ENCODE measurements around the gene CARMIL1. TPM values are rescaled to one million over a fixed set of nuclear protein-coding genes. Genes with fewer than 3 reads are reported as not detected.

Gene CARMIL1
- total RNA-seq, 1 donor from 2014 or later, result 14.5 TPM

- no peak for TF ChIP-seq CTCF (IDR thresholded peaks at IDR 0.05)
- no peak for DNase-seq (ENCODE audit: low spot score)
- Mint-ChIP-seq H3K27me3 (ENCODE audit: low read depth) (no peaks in the 10 kb centered on the region), H3K4me3 (ENCODE audit: unreplicated experiment) (no peak overlapping the region), H3K27ac (ENCODE audit: unreplicated experiment) (no peak overlapping the region), H3K36me3 (ENCODE audit: low read depth) (no peaks in the 10 kb centered on the region), H3K9me3 (ENCODE audit: low read depth) (peaks cover 3% of the 10 kb centered on the region), H3K4me1 (ENCODE audit: low read depth) (peaks cover 9% of the 10 kb centered on the region)
Measured at GRCh38 chr6:25239059-25239458, 40.1 kb upstream of the CARMIL1 start.

GRCh38 chr6:25239498-25239897 is 39.7 kb upstream of the CARMIL1 start:
- H3K36me3 Mint-ChIP-seq (ENCODE audit: low read depth), result no peaks in the 10 kb centered on the region
- peaks cover 3% of the 10 kb centered on the region for H3K9me3 Mint-ChIP-seq (ENCODE audit: low read depth)
- no peak for DNase-seq (ENCODE audit: low spot score)
- no peaks in the 10 kb centered on the region for H3K27me3 Mint-ChIP-seq (ENCODE audit: low read depth)
- no peak overlapping the region for H3K27ac Mint-ChIP-seq (ENCODE audit: unreplicated experiment)
- no peak overlapping the region for H3K4me3 Mint-ChIP-seq (ENCODE audit: unreplicated experiment)
- TF ChIP-seq CTCF (IDR thresholded peaks at IDR 0.05), result no peak
- H3K4me1 Mint-ChIP-seq (ENCODE audit: low read depth), result peaks cover 9% of the 10 kb centered on the region

GRCh38 chr6:25242567-25242966 is 36.6 kb upstream of the CARMIL1 start:
- Mint-ChIP-seq H3K4me3 (ENCODE audit: unreplicated experiment) (no peak overlapping the region), H3K27me3 (ENCODE audit: low read depth) (no peaks in the 10 kb centered on the region), H3K4me1 (ENCODE audit: low read depth) (peaks cover 13% of the 10 kb centered on the region), H3K27ac (ENCODE audit: unreplicated experiment) (no peak overlapping the region), H3K36me3 (ENCODE audit: low read depth) (no peaks in the 10 kb centered on the region), H3K9me3 (ENCODE audit: low read depth) (peaks cover 3% of the 10 kb centered on the region)
- DNase-seq (ENCODE audit: low spot score), result no peak
- no peak for TF ChIP-seq CTCF (IDR thresholded peaks at IDR 0.05)

GRCh38 chr6:25244865-25245264 is 34.3 kb upstream of the CARMIL1 start:
- no peak for DNase-seq (ENCODE audit: low spot score)
- no peak overlapping the region for H3K27ac Mint-ChIP-seq (ENCODE audit: unreplicated experiment)

GRCh38 chr6:25248123-25248522 is 31.1 kb upstream of the CARMIL1 start:
- Mint-ChIP-seq H3K27me3 (ENCODE audit: low read depth) (no peaks in the 10 kb centered on the region), H3K36me3 (ENCODE audit: low read depth) (no peaks in the 10 kb centered on the region), H3K9me3 (ENCODE audit: low read depth) (no peaks in the 10 kb centered on the region), H3K27ac (ENCODE audit: unreplicated experiment) (peak overlapping the region; percentile 76), H3K4me1 (ENCODE audit: low read depth) (peaks cover 31% of the 10 kb centered on the region), H3K4me3 (ENCODE audit: unreplicated experiment) (no peak overlapping the region)
- peak; percentile 17 for TF ChIP-seq CTCF (IDR thresholded peaks at IDR 0.05)
- DNase-seq (ENCODE audit: low spot score), result no peak

More at GRCh38 chr6:25244865-25245264, 34.3 kb upstream of the CARMIL1 start:
- TF ChIP-seq CTCF (IDR thresholded peaks at IDR 0.05), result no peak
- H3K4me3 Mint-ChIP-seq (ENCODE audit: unreplicated experiment), result no peak overlapping the region
- peaks cover 3% of the 10 kb centered on the region for H3K9me3 Mint-ChIP-seq (ENCODE audit: low read depth)
- H3K27me3 Mint-ChIP-seq (ENCODE audit: low read depth), result no peaks in the 10 kb centered on the region
- H3K36me3 Mint-ChIP-seq (ENCODE audit: low read depth), result no peaks in the 10 kb centered on the region
- H3K4me1 Mint-ChIP-seq (ENCODE audit: low read depth), result peaks cover 16% of the 10 kb centered on the region

All from chondrocyte (in vitro differentiated cells).